K562 (cell line): ENCODE data around the gene ANKZF1. TPM values are rescaled to one million over a fixed set of nuclear protein-coding genes. Genes with fewer than 3 reads are reported as not detected.

Experiments
- CBX1 ChIP-seq: sonication (generic); IDR thresholded peaks from 2 replicates; pipeline ENCODE4 v1.6.1; 2016; ENCODE audit warnings: antibody characterized with exemption, low read depth, mild to moderate bottlenecking
- E2F6 ChIP-seq, 2 experiments: IDR thresholded peaks; 2 replicates each; pipeline ENCODE4 v1.6.1; 2011; ENCODE audit warnings: borderline replicate concordance in 1 of 2, control low read depth in 1 of 2, low read depth in 1 of 2, low read length in 1 of 2, mild to moderate bottlenecking in 1 of 2, mixed read lengths in 1 of 2, moderate library complexity in 1 of 2; ENCODE audit not compliant: insufficient read depth in 1 of 2, insufficient read length in 1 of 2, poor library complexity in 1 of 2, severe bottlenecking in 1 of 2; ENCODE audit errors: extremely low read depth in 1 of 2
- HDAC2 ChIP-seq: fragments of 450-650 bp; IDR thresholded peaks from 2 replicates; pipeline ENCODE4 v1.6.1; 2016; ENCODE audit warnings: mild to moderate bottlenecking
- JUND ChIP-seq, 2 experiments: IDR thresholded peaks; 2 replicates in 1 of 2; 3 replicates in 1 of 2; pipeline ENCODE4 v1.6.1; 2011; ENCODE audit warnings: borderline replicate concordance in 2 of 2, low read depth in 2 of 2, low read length in 2 of 2, improper control_type of control experiment in 1 of 2, missing biosample characterization in 1 of 2, missing genetic modification characterization in 1 of 2, missing genetic modification reagents in 1 of 2
- L3MBTL2 ChIP-seq: fragments of 450-650 bp; IDR thresholded peaks from 2 replicates; pipeline ENCODE4 v1.6.1; 2016; ENCODE audit warnings: mild to moderate bottlenecking, moderate library complexity
- LCOR ChIP-seq: sonication (generic); formaldehyde crosslinking; IDR thresholded peaks from 2 replicates; pipeline ENCODE4 v1.8.0; 2022; ENCODE audit warnings: mild to moderate bottlenecking, missing genetic modification reagents
- MAFF ChIP-seq: IDR thresholded peaks from 2 replicates; pipeline ENCODE4 v1.6.1; 2012; ENCODE audit warnings: low read length, improper control_type of control experiment
- NKRF ChIP-seq: fragments of 450-650 bp; IDR thresholded peaks from 2 replicates; pipeline ENCODE4 v1.6.1; 2016; ENCODE audit warnings: borderline replicate concordance
- PHB2 ChIP-seq: fragments of 450-650 bp; IDR thresholded peaks from 2 replicates; pipeline ENCODE4 v1.6.1; 2017; ENCODE audit warnings: low read depth
- RBM25 ChIP-seq: fragments of 200-400 bp; formaldehyde crosslinking; IDR thresholded peaks from 2 replicates; pipeline ENCODE4 v1.6.1; 2018; ENCODE audit warnings: low read length, low read depth, moderate library complexity; ENCODE audit not compliant: severe bottlenecking
- SUPT5H ChIP-seq: fragments of 450-650 bp; IDR thresholded peaks from 2 replicates; pipeline ENCODE4 v1.6.1; 2016
- ZFX ChIP-seq: sonication (generic); formaldehyde crosslinking; IDR thresholded peaks from 2 replicates; pipeline ENCODE4 v1.8.0; 2022; ENCODE audit warnings: mild to moderate bottlenecking, missing genetic modification reagents, moderate library complexity
- ZNF24 ChIP-seq: fragments of 450-650 bp; IDR thresholded peaks from 2 replicates; pipeline ENCODE4 v1.6.1; 2016
- ZNF511 ChIP-seq: sonication (generic); formaldehyde crosslinking; IDR thresholded peaks from 2 replicates; pipeline ENCODE4 v1.8.0; 2022; ENCODE audit warnings: mild to moderate bottlenecking, missing genetic modification reagents
- ZNF589 ChIP-seq: fragments of 200-800 bp; sonication (Bioruptor generic); IDR thresholded peaks from 2 replicates; pipeline ENCODE4 v1.6.1; 2016; ENCODE audit warnings: low read depth, missing genetic modification characterization, missing compliant biosample characterization
- polyA plus RNA-seq, 8 experiments: library from polyadenylated mRNA; depleted of rRNA in 4 of 8; stranded (reverse) in 5 of 8; unstranded in 3 of 8; fragments of >200 nt; fragmentation: Nextera tagmentation in 2 of 8; fragmentation: Illumina TruSeq in 1 of 8; extraction: Ambion mirVana in 2 of 8; extraction: Trizol in 1 of 8; gene quantifications; 2 replicates each; pipeline versions ENCODE4 v1.2.1 to v1.2.3, GENCODE V29; 2011 to 2014; ENCODE audit warnings: inconsistent platforms in 1 of 8, missing spikeins in 1 of 8
- total RNA-seq, 7 experiments: library from RNA; depleted of rRNA in 6 of 7; stranded (reverse); fragments of >200 nt in 6 of 7; fragmentation: Illumina TruSeq in 2 of 7; extraction: Trizol in 2 of 7; gene quantifications; 2 replicates each; pipeline versions ENCODE4 v1.2.1 to v1.2.3, GENCODE V29; 2011 to 2021; ENCODE audit warnings: low replicate concordance in 1 of 7
- TF ChIP-seq, protein P1 (sequence below): fragments of 250-450 bp; sonication (Bioruptor Pico); IDR thresholded peaks from 2 replicates; pipeline ENCODE4 v1.5.0; 2021; ENCODE audit warnings: mild to moderate bottlenecking, moderate library complexity

ANKZF1 gene
- total and polyA plus RNA-seq, 9 of the 15 experiments (the other 6 are each of a cell fraction or from before 2014, with no cell fraction given) = 3.1 to 60.6 (median 31.0) TPM

DNA sequence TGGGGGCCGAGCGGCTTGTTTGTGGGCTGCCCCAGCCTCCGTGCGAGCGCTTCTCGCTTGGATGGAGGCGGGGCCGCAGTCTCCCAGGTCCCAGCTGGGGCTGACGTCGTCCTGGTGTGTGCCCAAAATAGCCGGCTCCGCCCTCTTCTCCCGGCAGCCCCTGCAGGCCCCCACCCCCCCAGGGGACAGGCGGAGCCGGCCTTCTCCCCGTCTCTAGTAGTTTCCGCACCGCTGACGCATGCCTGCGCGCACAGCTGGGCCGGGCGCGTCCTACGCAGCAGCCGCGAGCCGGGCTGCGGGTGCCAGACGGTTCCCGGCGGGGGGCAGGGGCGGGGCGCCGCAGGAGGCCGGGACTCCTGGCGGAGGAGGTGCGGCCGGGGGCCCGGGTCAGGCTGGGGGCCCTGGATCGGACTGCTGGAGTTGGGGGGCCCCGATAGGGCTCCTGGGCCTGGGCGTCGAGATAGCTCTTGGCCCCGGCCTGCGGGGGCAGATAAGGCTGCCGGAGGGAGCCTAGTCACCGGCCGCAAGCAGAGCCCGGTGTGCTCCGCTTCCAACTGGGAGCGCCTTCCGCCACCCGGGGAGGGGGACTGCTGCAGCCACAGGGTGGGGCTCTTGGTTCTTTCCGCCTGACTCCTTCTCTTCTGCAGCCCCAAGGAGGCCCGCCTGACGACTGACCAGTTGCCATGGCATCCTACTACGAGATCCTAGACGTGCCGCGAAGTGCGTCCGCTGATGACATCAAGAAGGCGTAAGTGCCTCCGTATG is 49.7 kb downstream of the ANKZF1 start, which contains the start of gene DNAJB2 (continued):
- TF ChIP-seq, protein P1, sequence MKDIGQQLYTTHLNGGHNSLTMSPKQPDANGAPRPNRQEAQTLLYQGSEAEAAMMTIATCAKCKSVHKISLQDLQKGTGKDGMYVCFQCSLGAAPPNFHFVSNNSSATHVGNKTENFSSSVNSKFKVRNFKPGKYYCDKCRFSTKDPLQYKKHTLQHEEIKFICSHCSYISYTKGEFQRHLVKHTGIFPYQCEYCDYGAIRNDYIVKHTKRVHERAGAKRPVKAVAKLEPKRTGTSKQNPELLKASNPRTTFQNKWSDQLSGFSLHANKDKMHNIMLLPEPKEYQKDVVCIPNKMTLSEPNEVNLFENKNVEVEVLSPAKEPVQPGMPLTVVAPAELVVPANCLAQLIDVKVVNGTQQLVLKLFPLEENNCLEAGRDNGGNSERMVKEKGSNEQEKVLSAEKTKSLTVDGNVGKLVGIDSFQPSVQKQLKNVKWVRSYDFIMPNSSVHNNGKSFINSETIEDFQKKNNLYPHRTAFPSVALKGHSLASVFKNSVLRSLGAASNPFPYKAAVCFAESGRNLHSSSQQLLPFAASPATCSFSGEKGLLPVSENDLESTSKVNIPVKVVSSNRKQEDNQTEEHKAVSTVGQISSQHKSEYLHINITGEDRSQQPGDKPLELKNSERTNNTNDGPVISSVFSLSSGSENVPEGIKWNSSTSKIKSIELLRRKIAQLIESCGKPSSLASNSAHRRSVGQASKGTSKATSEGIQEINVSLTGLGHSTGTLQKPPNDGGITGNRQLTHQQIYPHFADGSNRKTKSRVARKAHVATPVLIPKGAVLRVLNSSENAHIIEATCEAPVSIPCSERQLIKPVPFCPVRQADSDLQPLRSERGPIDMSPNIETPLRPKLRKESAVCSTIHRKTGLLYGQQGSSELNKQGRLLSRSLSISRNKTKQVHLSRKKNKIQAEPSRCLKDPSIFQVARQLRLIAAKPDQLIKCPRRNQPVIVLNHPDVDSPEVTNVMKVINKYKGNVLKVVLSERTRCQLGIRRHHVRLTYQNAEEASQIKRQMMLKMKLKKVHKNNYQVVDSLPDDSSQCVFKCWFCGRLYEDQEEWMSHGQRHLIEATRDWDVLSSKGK = no peak
- TF ChIP-seq E2F6 (IDR thresholded peaks at IDR 0.05; ENCODE audit: borderline replicate concordance in 1 of 2, extremely low read depth in 1 of 2, insufficient read depth in 1 of 2, insufficient read length in 1 of 2, low read depth in 1 of 2, low read length in 1 of 2, poor library complexity in 1 of 2, severe bottlenecking in 1 of 2) (peak; percentile 15 to 28), ZNF511 (CRISPR knock-in tag) (0 out of 2 replicates have a peak, but pooled peaks have one; percentile 23), LCOR (CRISPR knock-in tag) (no peak), MAFF (no peak), RBM25 (no peak), ZFX (CRISPR knock-in tag) (no peak; the same call in 1 of the 2 replicates), HDAC2 (no peak; the same call in 1 of the 2 replicates), ZNF589 (CRISPR knock-in tag) (peak; percentile 99), ZNF24 (peak; percentile 12; the same call in 1 of the 2 replicates), PHB2 (peak; percentile 92), L3MBTL2 (peak; percentile 53; the same call in 1 of the 2 replicates), JUND (IDR thresholded peaks at IDR 0.05; ENCODE audit: borderline replicate concordance, low read depth, low read length) (peak; percentile 83), JUND (tag; IDR thresholded peaks at IDR 0.05; ENCODE audit: borderline replicate concordance, low read depth, low read length) (peak; percentile 85; the same call in 1 of the 3 replicates), SUPT5H (no peak), CBX1 (peak; percentile 46), NKRF (no peak)
